Transverse colon (tissue), 4 donors: ENCODE measurements around the gene ZNF391. TPM values are rescaled to one million over a fixed set of nuclear protein-coding genes. Genes with fewer than 3 reads are reported as not detected.
"Not testable (repeated sequence)": the region's sequence is repeated elsewhere in the genome, so short reads cannot be mapped to it uniquely, and the experiment has no call there.

ENCODE experiments used
- DNase-seq: peaks from one replicate; pipeline ENCODE4 v3.0.0-alpha.2; 2019
- H3K27ac ChIP-seq, 4 donors: fragments of 200-600 bp; sonication (generic); 2 replicates each; pipeline ENCODE4 v1.5.1; 2016 to 2018; ENCODE audit warnings: inconsistent platforms in 4 of 4
- H3K27me3 ChIP-seq: fragments of 200-600 bp; sonication (generic); 2 replicates; pipeline ENCODE4 v1.5.1; 2017; ENCODE audit warnings: inconsistent platforms
- H3K36me3 ChIP-seq, 4 donors: fragments of 200-600 bp; sonication (generic); 2 replicates each; pipeline ENCODE4 v1.5.1; 2017 to 2019; ENCODE audit warnings: inconsistent platforms in 4 of 4
- H3K4me1 ChIP-seq, 4 donors: fragments of 200-600 bp; sonication (generic); 2 replicates each; pipeline ENCODE4 v1.5.1; 2017 to 2020; ENCODE audit warnings: inconsistent platforms in 4 of 4
- H3K4me3 ChIP-seq, 4 donors: fragments of 200-600 bp; sonication (generic); 1 replicate in 1 of 4; 2 replicates in 3 of 4; pipeline versions ENCODE4 v1.5.1 to v1.6.1; 2017 to 2019; ENCODE audit warnings: inconsistent platforms in 4 of 4
- H3K9me3 ChIP-seq, 2 donors: fragments of 200-600 bp; sonication (generic); 2 replicates each; pipeline ENCODE4 v1.5.1; 2017 to 2019; ENCODE audit warnings: inconsistent platforms in 2 of 2
- EP300 ChIP-seq: sonication (generic); formaldehyde crosslinking; IDR thresholded peaks from one replicate; pipeline ENCODE4 v1.6.1; 2017; ENCODE audit warnings: antibody characterized with exemption, low read depth
- POLR2A ChIP-seq: fragments of 450-650 bp; IDR thresholded peaks from one replicate; pipeline ENCODE4 v1.6.1; 2016; ENCODE audit warnings: antibody characterized with exemption, mild to moderate bottlenecking, moderate library complexity
- POLR2AphosphoS5 ChIP-seq, 3 donors: sonication (generic); formaldehyde crosslinking; IDR thresholded peaks; one replicate each; pipeline ENCODE4 v1.6.1; 2016; ENCODE audit warnings: antibody characterized with exemption in 3 of 3
- WGBS, 2 donors: methylation state at CpG; one replicate each; pipeline ENCODE4 v1.1.5; 2018; ENCODE audit warnings: low coverage in 1 of 2; 5-methylcytosine and 5-hydroxymethylcytosine counted together
- in situ Hi-C, 4 donors: fragments of 200-750 bp; cut with MboI; loops; one replicate each; pipeline versions ENCODE4 v1.15.0 to v1.15.1; 2017; ENCODE audit warnings: low sequenced_read_pairs in 3 of 4, low pct_ligation_motif_present in 1 of 4, low pct_unique_long_range_greater_than_20kb in 1 of 4
- intact Hi-C: fragments of 100-400 bp; cut with DNase I; formaldehyde crosslinking; loops from one replicate; pipeline ENCODE4 v1.15.1; 2023; ENCODE audit warnings: low total_unique reads
- total RNA-seq, 4 donors: library from RNA; depleted of rRNA; stranded (reverse); fragments of >200 nt; gene quantifications; one replicate each; pipeline ENCODE4 v1.1.0, GENCODE V29; 2016
- TF ChIP-seq, protein P1 (sequence below), 5 experiments: fragments of 200-600 bp in 3 of 5; fragments of 450-650 bp in 2 of 5; sonication (generic) in 3 of 5; IDR thresholded peaks; 1 replicate in 2 of 5; 2 replicates in 3 of 5; pipeline ENCODE4 v1.5.1; 2016 to 2017; ENCODE audit warnings: antibody characterized with exemption in 5 of 5, inconsistent platforms in 3 of 5, mild to moderate bottlenecking in 2 of 5, moderate library complexity in 1 of 5

Gene ZNF391
- total RNA-seq, 4 donors from 2014 or later, result 0.75 to 2.4 (median 1.2) TPM; not detected in 1

DNA sequence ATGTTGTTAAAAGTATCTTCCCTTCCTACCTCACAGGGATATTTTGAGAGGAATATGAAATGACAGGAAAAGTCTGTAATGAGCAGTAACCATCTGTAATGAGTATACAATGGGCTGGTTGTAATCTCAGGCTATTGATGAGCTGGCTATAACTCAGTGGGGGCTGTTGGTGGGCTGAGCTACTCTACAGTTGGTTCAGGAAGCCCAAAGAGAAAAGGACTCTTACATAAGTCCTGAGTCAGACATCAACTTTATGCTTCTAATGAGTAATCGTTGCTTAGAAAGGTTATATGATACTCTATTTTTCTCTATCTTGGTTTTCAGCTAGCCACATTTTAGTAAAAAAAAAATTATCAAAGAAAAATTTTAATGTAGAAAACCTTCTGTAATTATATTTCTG, 26.4 kb downstream of the ZNF391 start:
- Histone ChIP-seq H3K27me3 (no peaks in the 10 kb centered on the region), H3K4me3 (no peak overlapping the region), H3K9me3 (no peaks in the 10 kb centered on the region), H3K36me3 (no peaks in the 10 kb centered on the region), H3K27ac (no peak overlapping the region), H3K4me1 (no peaks in the 10 kb centered on the region)
- TF ChIP-seq POLR2AphosphoS5 (IDR thresholded peaks at IDR 0.05) (no peak), EP300 (no peak), POLR2A (no peak)
- TF ChIP-seq, protein P1, sequence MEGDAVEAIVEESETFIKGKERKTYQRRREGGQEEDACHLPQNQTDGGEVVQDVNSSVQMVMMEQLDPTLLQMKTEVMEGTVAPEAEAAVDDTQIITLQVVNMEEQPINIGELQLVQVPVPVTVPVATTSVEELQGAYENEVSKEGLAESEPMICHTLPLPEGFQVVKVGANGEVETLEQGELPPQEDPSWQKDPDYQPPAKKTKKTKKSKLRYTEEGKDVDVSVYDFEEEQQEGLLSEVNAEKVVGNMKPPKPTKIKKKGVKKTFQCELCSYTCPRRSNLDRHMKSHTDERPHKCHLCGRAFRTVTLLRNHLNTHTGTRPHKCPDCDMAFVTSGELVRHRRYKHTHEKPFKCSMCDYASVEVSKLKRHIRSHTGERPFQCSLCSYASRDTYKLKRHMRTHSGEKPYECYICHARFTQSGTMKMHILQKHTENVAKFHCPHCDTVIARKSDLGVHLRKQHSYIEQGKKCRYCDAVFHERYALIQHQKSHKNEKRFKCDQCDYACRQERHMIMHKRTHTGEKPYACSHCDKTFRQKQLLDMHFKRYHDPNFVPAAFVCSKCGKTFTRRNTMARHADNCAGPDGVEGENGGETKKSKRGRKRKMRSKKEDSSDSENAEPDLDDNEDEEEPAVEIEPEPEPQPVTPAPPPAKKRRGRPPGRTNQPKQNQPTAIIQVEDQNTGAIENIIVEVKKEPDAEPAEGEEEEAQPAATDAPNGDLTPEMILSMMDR (IDR thresholded peaks at IDR 0.05), result no peak
- in situ Hi-C loops (no loop called here), intact Hi-C loops (no loop called here)
- DNase-seq, result no peak
- WGBS, 2 donors, result 87 to 89% methylated on average over 1 of the region's 1 CpG

DNA sequence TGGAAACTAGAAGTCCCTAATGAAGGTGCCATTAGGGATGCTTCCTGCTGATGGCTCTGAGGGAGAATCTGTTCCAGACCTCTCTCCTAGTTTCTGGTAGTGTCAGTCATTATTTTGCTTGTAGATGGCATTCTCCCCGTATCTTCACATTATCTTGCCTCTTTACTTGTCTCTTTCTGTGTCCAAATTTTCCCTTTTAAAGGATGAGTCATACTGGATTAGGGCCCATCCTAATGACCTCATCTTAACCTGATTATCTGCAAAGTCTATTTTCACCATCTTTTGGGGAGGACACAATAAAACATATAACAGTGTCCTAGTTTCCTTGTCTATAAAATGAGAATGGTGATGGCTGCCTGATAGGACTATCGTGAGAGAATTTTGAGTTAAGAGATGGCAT, 27.3 kb downstream of the ZNF391 start:
- no peaks in the 10 kb centered on the region for H3K36me3 ChIP-seq
- H3K27me3 ChIP-seq, result no peaks in the 10 kb centered on the region
- no peaks in the 10 kb centered on the region for H3K9me3 ChIP-seq
- H3K4me1 ChIP-seq, result no peaks in the 10 kb centered on the region
- in situ Hi-C loops (no loop called here), intact Hi-C loops (no loop called here)
- TF ChIP-seq, protein P1 (IDR thresholded peaks at IDR 0.05), result no peak
- no peak for TF ChIP-seq EP300
- no peak for TF ChIP-seq POLR2AphosphoS5 (IDR thresholded peaks at IDR 0.05)
- TF ChIP-seq POLR2A, result no peak
- no peak for DNase-seq
- H3K27ac ChIP-seq, result no peak overlapping the region
- 75 to 82% methylated on average over 2 of the region's 2 CpGs for WGBS, 2 donors
- no peak overlapping the region for H3K4me3 ChIP-seq

DNA sequence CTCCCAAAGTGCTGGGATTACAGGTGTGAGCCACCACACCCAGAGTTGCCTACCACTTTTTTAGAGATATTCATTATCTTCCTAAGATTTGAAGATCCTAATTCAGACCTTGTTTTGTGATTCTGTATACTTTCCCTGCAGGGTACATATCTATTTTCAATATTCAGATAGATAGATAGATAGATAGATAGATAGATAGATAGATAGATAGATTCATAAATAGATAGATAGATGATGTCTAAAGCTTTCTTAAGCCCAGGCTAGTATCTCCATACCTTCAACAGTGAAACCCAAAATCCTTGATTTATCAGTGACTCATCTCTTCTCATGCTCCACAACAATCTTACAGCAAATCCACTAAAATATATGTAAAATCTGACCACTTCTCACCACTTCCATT, 30.8 kb downstream of the ZNF391 start:
- no peak for DNase-seq
- in situ Hi-C loops (no loop called here), intact Hi-C loops (no loop called here)
- Histone ChIP-seq H3K4me3 (no peak overlapping the region), H3K27ac (no peak overlapping the region), H3K4me1 (no peaks in the 10 kb centered on the region), H3K36me3 (no peaks in the 10 kb centered on the region), H3K9me3 (peaks cover 0 to 3% of the 10 kb centered on the region in 2 donors), H3K27me3 (no peaks in the 10 kb centered on the region)
- TF ChIP-seq, protein P1 (IDR thresholded peaks at IDR 0.05), result no peak
- TF ChIP-seq EP300 (no peak), POLR2AphosphoS5 (IDR thresholded peaks at IDR 0.05) (no peak), POLR2A (no peak)

DNA sequence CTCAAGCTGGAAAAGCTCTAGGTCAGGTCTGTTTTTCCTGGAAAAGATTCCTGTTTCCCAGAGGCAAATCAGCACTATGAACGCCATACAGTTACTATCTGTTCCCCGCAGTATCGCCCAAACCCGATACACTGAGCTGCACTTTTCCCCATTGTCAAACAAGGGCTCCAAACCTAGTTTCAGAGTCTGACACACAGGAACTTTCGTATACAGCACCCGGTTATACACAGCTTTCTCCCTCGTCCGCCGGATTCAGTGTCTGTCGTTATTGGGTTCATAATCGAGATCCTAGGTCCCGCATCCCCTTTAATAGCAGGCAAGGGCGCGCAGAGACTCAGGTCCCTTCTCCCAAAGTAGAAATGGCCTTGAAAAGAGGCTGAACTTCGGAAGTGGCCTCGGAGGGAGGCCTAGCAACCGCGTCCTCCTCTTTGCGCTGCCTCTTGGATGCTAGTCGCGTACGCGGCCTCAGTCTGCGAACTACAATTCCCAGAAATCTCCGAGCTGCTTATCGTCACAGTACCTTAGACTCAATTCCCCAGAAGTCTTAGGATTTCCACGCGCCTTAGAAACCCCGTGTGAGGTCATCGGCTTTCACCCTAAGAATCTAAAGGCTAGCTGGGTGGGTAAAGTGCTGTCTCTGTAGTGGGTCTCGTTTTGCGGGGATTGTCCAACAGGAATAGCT, 34.2 kb downstream of the ZNF391 start:
- DNase-seq, result no peak
- H3K27me3 ChIP-seq, result no peaks in the 10 kb centered on the region
- in situ Hi-C loops, result no loop called here
- H3K27ac ChIP-seq, result no peak overlapping the region
- no peaks in the 10 kb centered on the region for H3K36me3 ChIP-seq
- no peaks in the 10 kb centered on the region for H3K4me1 ChIP-seq
- H3K9me3 ChIP-seq, result peaks cover 0 to 3% of the 10 kb centered on the region in 2 donors
- WGBS, 2 donors, result 77 to 83% methylated on average over 8 to 32 of the region's 32 CpGs
- TF ChIP-seq, protein P1 (IDR thresholded peaks at IDR 0.05), result no peak
- TF ChIP-seq POLR2AphosphoS5 (IDR thresholded peaks at IDR 0.05), result no peak
- TF ChIP-seq POLR2A, result no peak
- TF ChIP-seq EP300, result no peak
- no peak overlapping the region for H3K4me3 ChIP-seq
- intact Hi-C loops, result no loop called here

DNA sequence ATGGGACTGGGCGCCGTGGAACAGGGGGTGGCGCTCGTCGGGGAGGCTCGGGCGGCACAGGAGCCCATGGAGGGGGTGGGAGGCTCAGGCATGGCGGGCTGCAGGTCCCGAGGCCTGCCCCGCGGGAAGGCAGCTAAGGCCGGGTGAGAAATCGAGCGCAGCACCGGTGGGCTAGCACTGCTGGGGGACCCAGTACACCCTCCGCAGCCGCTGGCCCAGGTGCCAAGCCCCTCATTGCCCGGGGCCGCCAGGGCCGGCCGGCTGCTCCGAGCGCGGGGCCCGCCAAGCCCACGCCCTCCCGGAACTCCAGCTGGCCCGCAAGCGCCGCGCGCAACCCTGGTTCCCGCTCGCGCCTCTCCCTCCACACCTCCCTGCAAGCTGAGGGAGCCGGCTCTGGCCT, 36.3 kb downstream of the ZNF391 start:
- in situ Hi-C loops, H3K27ac ChIP-seq, H3K4me3 ChIP-seq, H3K36me3 ChIP-seq, H3K27me3 ChIP-seq, H3K4me1 ChIP-seq, H3K9me3 ChIP-seq, intact Hi-C loops, DNase-seq: not testable (repeated sequence)
- WGBS, 2 donors, result 93% methylated on average over 35 of the region's 36 CpGs; no CpG with 5 or more reads in 1 of the 2 donors
